ENCODE measurements around the gene ARID4B. TPM values are rescaled to one million over a fixed set of nuclear protein-coding genes. Genes with fewer than 3 reads are reported as not detected.
"Not testable (repeated sequence)": the region's sequence is repeated elsewhere in the genome, so short reads cannot be mapped to it uniquely, and the experiment has no call there.

ARID4B gene
- total RNA-seq, 4 donors from 2014 or later = 27.0 to 172 (median 70.8) TPM

GRCh38 chr1:235206533-235207208, 121.3 kb downstream of the ARID4B start:
- H3K27me3 ChIP-seq = no peaks in the 10 kb centered on the region
- H3K36me3 ChIP-seq = peaks cover 0 to 46% (median 0%) of the 10 kb centered on the region in 3 donors
- no peak for DNase-seq
- TF ChIP-seq POLR2A (IDR thresholded peaks at IDR 0.05) (no peak), CTCF (IDR thresholded peaks at IDR 0.05) (no peak)
- H3K27ac ChIP-seq = no peak overlapping the region
- no peaks in the 10 kb centered on the region for H3K4me1 ChIP-seq
- no peak overlapping the region for H3K4me3 ChIP-seq
- H3K9me3 ChIP-seq = no peaks in the 10 kb centered on the region

- Histone ChIP-seq H3K9me3 (no peaks in the 10 kb centered on the region), H3K4me1 (no peaks in the 10 kb centered on the region), H3K27me3 (no peaks in the 10 kb centered on the region), H3K27ac (no peak overlapping the region), H3K36me3 (peaks cover 0 to 46% (median 0%) of the 10 kb centered on the region in 3 donors), H3K4me3 (no peak overlapping the region)
- TF ChIP-seq POLR2A (IDR thresholded peaks at IDR 0.05) = no peak
- TF ChIP-seq CTCF (IDR thresholded peaks at IDR 0.05) = no peak
- no peak for DNase-seq
Observed at GRCh38 chr1:235205687-235206086, 122.3 kb downstream of the ARID4B start.

DNA sequence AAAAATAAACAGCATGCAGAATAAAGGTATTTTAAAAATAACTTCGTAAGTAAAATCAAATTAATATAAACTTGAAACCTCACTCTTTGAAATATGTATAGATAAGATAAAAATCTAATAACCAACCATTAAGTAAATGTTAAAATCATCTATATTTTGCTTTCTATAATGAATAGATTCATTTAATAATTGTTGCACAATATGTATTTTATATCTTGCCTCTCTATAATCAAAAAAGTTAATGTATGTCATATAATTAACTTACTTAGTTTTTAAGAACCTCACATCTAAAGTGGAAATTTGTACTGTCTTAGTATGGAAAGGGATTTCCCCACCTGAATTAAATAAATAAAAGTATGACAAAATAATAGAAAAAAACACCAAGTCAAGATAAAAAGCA, 124.6 kb downstream of the ARID4B start:
- no peaks in the 10 kb centered on the region for H3K9me3 ChIP-seq
- no peak for DNase-seq
- no peak overlapping the region for H3K27ac ChIP-seq
- H3K4me1 ChIP-seq = no peaks in the 10 kb centered on the region
- TF ChIP-seq POLR2A (IDR thresholded peaks at IDR 0.05) (no peak), CTCF (IDR thresholded peaks at IDR 0.05) (no peak)
- peaks cover 0 to 26% (median 0%) of the 10 kb centered on the region in 3 donors for H3K36me3 ChIP-seq
- no peaks in the 10 kb centered on the region for H3K27me3 ChIP-seq
- no peak overlapping the region for H3K4me3 ChIP-seq

GRCh38 chr1:235202447-235202846, 125.5 kb downstream of the ARID4B start:
- H3K27ac ChIP-seq = not testable (repeated sequence)

GRCh38 chr1:235199441-235199840, 128.5 kb downstream of the ARID4B start:
- no peak for DNase-seq
- Histone ChIP-seq H3K4me3 (no peak overlapping the region), H3K36me3 (peaks cover 0 to 24% (median 0%) of the 10 kb centered on the region in 3 donors), H3K9me3 (no peaks in the 10 kb centered on the region), H3K27ac (no peak overlapping the region), H3K27me3 (no peaks in the 10 kb centered on the region), H3K4me1 (no peaks in the 10 kb centered on the region)
- TF ChIP-seq CTCF (IDR thresholded peaks at IDR 0.05) = peak in 1 of 6 experiments; percentile 9
- no peak for TF ChIP-seq POLR2A (IDR thresholded peaks at IDR 0.05)

More at GRCh38 chr1:235202447-235202846, 125.5 kb downstream of the ARID4B start:
- DNase-seq, H3K9me3 ChIP-seq, H3K4me1 ChIP-seq, H3K27me3 ChIP-seq, H3K4me3 ChIP-seq: not testable (repeated sequence)
- H3K36me3 ChIP-seq = peaks cover 0 to 22% (median 0%) of the 10 kb centered on the region in 3 donors

DNA sequence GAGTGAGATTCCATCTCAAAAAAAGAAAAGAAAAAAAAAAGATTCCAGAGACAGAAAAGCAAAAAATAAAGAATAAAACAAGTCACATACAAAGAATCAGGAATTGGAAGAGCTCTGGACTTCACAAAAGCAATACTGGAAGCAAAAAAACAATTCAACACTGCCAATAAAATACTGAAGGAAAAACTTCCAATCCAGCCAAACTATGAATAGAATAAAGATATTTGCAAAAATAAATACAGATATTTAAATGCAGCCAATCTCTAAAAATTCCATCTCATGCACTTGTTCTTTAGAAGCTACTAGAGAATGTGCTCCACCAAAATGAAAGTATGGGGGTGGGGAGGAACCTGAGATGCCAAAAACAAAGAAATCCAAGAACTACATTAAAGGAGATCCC, 137.5 kb downstream of the ARID4B start:
- Histone ChIP-seq H3K4me1 (no peaks in the 10 kb centered on the region), H3K36me3 (peaks cover 0 to 60% (median 0%) of the 10 kb centered on the region in 3 donors), H3K4me3 (no peak overlapping the region), H3K9me3 (no peaks in the 10 kb centered on the region), H3K27ac (no peak overlapping the region), H3K27me3 (no peaks in the 10 kb centered on the region)
- no peak for DNase-seq
- TF ChIP-seq CTCF (IDR thresholded peaks at IDR 0.05) (no peak), POLR2A (IDR thresholded peaks at IDR 0.05) (no peak)

Data from Peyer's patch (tissue), 4 donors.